Loucy (cell line): ENCODE results near the gene PFDN1.

ENCODE experiments used
- H2AFZ ChIP-seq: fragments of 200-600 bp; sonication (generic); 2 replicates; pipeline ENCODE4 v1.6.0; 2016; ENCODE audit warnings: antibody characterized with exemption, mild to moderate bottlenecking, low read length, moderate library complexity
- H3F3A ChIP-seq: fragments of 200-600 bp; 2 replicates; pipeline ENCODE4 v1.6.0; 2016; ENCODE audit warnings: antibody characterized with exemption, low read depth, mild to moderate bottlenecking
- H3K27me3 ChIP-seq: fragments of 200-600 bp; sonication (generic); 2 replicates; pipeline ENCODE4 v1.6.1; 2014; ENCODE audit warnings: low read length, mild to moderate bottlenecking; ENCODE audit not compliant: insufficient read depth, poor library complexity, severe bottlenecking
- H3K36me3 ChIP-seq: fragments of 200-600 bp; sonication (generic); 2 replicates; pipeline ENCODE4 v1.6.1; 2016; ENCODE audit warnings: low read length; ENCODE audit not compliant: insufficient read depth
- H3K4me1 ChIP-seq: fragments of 200-600 bp; sonication (generic); 2 replicates; pipeline ENCODE4 v1.5.1; 2014; ENCODE audit warnings: low read length, mild to moderate bottlenecking; ENCODE audit not compliant: insufficient read depth, poor library complexity, severe bottlenecking
- H3K4me2 ChIP-seq: fragments of 200-600 bp; sonication (generic); 2 replicates; pipeline ENCODE4 v1.6.0; 2014; ENCODE audit warnings: antibody characterized with exemption, low read length, low read depth, mild to moderate bottlenecking; ENCODE audit not compliant: poor library complexity, severe bottlenecking
- H3K4me3 ChIP-seq: fragments of 200-600 bp; sonication (generic); 2 replicates; pipeline ENCODE4 v1.5.1; 2014; ENCODE audit warnings: low read length, mild to moderate bottlenecking, mixed read lengths; ENCODE audit not compliant: poor library complexity, severe bottlenecking
- H3K79me2 ChIP-seq: fragments of 200-600 bp; sonication (generic); 2 replicates; pipeline ENCODE4 v1.6.1; 2014; ENCODE audit warnings: low read length; ENCODE audit not compliant: insufficient read depth
- H3K9ac ChIP-seq: fragments of 200-600 bp; sonication (generic); 2 replicates; pipeline ENCODE4 v1.6.0; 2014; ENCODE audit warnings: mild to moderate bottlenecking, low read depth, low read length, moderate library complexity; ENCODE audit not compliant: poor library complexity, severe bottlenecking
- H3K9me2 ChIP-seq: fragments of 200-600 bp; sonication (generic); replicated peaks from 2 replicates; pipeline ENCODE4 v1.6.1; 2016; ENCODE audit warnings: low read depth, low read length, mixed read lengths
- H3K9me3 ChIP-seq: fragments of 200-600 bp; sonication (generic); 2 replicates; pipeline ENCODE4 v1.6.1; 2014; ENCODE audit warnings: mild to moderate bottlenecking, antibody characterized with exemption, low read length, low read depth; ENCODE audit not compliant: insufficient read depth
- H4K20me1 ChIP-seq: fragments of 200-600 bp; sonication (generic); 2 replicates; pipeline ENCODE4 v1.6.0; 2014; ENCODE audit warnings: antibody characterized with exemption, low read length, mild to moderate bottlenecking; ENCODE audit not compliant: insufficient read depth, poor library complexity, severe bottlenecking
- CTCF ChIP-seq: fragments of 200-600 bp; sonication (generic); conservative IDR thresholded peaks from 2 replicates; pipeline ENCODE4 v1.5.1; 2014; ENCODE audit warnings: mild to moderate bottlenecking, antibody characterized with exemption, low read length
- EZH2phosphoT487 ChIP-seq: fragments of 200-600 bp; IDR thresholded peaks from 2 replicates; pipeline ENCODE4 v1.6.1; 2018; ENCODE audit warnings: antibody characterized with exemption, mild to moderate bottlenecking, moderate library complexity, borderline replicate concordance

Gene PFDN1

DNA sequence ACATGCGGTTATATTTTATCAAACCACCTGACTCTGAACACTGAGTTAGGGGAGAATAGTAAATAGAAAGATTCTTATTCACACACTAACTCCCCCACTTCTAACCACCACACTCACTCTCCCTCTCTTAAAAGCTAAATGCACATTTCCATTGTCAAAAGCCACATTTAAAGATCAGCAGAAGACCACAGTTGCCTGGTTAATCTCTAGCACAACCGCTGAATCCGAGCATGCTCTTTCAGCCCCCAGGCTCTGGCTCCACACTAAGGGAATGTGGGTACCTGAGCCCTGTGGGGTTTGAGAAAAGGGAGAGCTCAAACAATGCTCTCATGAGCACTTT is 35.7 kb downstream of the PFDN1 start:
- Histone ChIP-seq H2AFZ (no peak overlapping the region), H3K27me3 (no peaks in the 10 kb centered on the region), H3K9ac (no peak overlapping the region), H3K4me3 (no peak overlapping the region), H3K4me2 (no peak overlapping the region), H3K79me2 (peaks cover 7% of the 10 kb centered on the region; the same call in 1 of the 2 replicates), H3K36me3 (no peaks in the 10 kb centered on the region), H4K20me1 (no peaks in the 10 kb centered on the region), H3F3A (no peaks in the 10 kb centered on the region), H3K9me3 (no peaks in the 10 kb centered on the region), H3K9me2 (no peaks in the 10 kb centered on the region), H3K4me1 (no peaks in the 10 kb centered on the region)
- TF ChIP-seq EZH2phosphoT487 (no peak), CTCF (no peak)

DNA sequence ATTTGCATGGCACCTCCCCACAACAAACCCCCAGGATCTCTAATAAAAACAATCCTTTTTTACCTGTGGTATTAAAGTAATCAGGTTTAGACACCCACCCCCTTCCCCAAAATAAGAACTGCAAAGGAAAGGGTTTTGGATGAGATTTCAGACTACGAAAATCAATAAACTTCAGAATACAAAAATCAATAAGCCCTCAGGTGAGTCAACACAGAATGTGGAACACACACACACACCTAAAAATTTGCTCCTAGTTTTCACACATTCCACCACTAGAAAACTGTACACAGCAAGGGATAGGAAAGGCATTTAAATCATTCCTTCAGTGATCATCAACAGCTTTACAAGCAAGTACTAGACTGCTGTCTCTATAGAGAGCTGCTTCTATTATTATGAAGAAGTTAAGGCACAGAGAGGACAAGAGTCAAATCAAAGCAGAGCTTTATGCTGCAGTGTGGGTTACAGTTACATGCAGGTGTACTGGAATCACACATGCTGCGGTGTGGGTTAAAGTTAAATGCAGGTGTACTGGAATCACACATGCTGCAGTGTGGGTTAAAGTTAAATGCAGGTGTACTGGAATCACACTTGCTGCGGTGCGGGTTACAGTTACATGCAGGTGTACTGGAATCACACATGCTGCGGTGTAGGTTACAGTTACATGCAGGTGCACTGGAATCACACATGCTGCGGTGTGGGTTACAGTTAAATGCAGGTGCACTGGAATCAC is 36.3 kb downstream of the PFDN1 start:
- Histone ChIP-seq H2AFZ (no peak overlapping the region), H3K9me2 (no peaks in the 10 kb centered on the region), H4K20me1 (no peaks in the 10 kb centered on the region), H3K9ac (no peak overlapping the region), H3F3A (no peaks in the 10 kb centered on the region), H3K9me3 (no peaks in the 10 kb centered on the region), H3K79me2 (peaks cover 7% of the 10 kb centered on the region; the same call in 1 of the 2 replicates), H3K4me3 (no peak overlapping the region), H3K36me3 (no peaks in the 10 kb centered on the region), H3K4me2 (no peak overlapping the region), H3K27me3 (no peaks in the 10 kb centered on the region), H3K4me1 (no peaks in the 10 kb centered on the region)
- TF ChIP-seq EZH2phosphoT487 (no peak), CTCF (no peak)

DNA sequence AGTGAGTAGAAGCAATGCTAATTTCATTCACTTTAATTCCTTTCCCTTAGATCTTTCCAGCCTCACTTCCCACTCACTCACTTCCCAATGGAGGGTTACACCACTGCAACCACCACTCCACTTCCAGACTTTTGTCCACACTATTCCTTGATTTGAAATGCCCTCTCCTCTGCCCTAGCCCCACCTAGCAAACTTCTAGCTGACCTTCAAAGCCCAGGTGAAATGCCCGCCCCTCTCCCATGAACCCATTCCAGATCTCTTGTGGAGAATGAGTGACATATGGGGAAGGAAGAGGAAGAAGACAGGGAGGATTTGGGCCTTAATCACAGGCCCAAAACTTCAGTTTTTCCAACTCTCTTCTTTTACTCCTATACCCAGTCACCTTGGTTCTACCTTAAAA is 37.1 kb downstream of the PFDN1 start:
- H3K79me2 ChIP-seq = peaks cover 7% of the 10 kb centered on the region; the same call in 1 of the 2 replicates
- H3K9me3 ChIP-seq = no peaks in the 10 kb centered on the region
- no peaks in the 10 kb centered on the region for H3K27me3 ChIP-seq
- no peaks in the 10 kb centered on the region for H3F3A ChIP-seq
- H4K20me1 ChIP-seq = no peaks in the 10 kb centered on the region
- H3K9me2 ChIP-seq = no peaks in the 10 kb centered on the region
- no peak overlapping the region for H3K9ac ChIP-seq
- no peak overlapping the region for H2AFZ ChIP-seq
- no peaks in the 10 kb centered on the region for H3K4me1 ChIP-seq
- no peaks in the 10 kb centered on the region for H3K36me3 ChIP-seq
- H3K4me2 ChIP-seq = no peak overlapping the region
- no peak for TF ChIP-seq CTCF
- no peak for TF ChIP-seq EZH2phosphoT487
- H3K4me3 ChIP-seq = no peak overlapping the region
